NCI-H1436 (cell line): Measurements from ENCODE around the gene DYNLT2.
"Not testable (repeated sequence)": the region's sequence is repeated elsewhere in the genome, so short reads cannot be mapped to it uniquely, and the experiment has no call there.

ENCODE experiments used
- DNase-seq: peaks from one replicate; lab custom pipeline; 2025; lab: John Stamatoyannopoulos, UW

Gene DYNLT2

GRCh38 chr6:169697115-169697514 lies 54.3 kb downstream of the DYNLT2 start:
- not testable (repeated sequence) for DNase-seq

DNA sequence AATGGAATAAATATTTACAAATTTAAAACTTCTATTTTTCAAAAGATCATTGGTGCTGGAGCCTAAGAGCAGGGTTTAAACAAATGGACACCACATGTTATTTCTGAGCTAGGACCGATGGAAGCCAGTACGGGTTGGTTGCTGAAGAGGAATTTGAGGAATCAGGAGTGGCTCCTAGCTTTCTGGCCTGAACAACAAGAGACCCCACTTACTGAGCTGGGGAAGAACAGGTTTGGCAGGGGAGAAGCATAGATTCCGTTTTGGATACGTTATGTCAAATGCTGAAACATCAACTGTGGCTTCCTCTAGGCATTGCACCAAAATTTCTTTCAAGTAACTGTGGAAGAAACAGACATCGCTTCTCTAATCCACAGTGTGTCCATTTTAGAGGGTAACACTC lies 56.2 kb downstream of the DYNLT2 start:
- DNase-seq, result no peak

DNA sequence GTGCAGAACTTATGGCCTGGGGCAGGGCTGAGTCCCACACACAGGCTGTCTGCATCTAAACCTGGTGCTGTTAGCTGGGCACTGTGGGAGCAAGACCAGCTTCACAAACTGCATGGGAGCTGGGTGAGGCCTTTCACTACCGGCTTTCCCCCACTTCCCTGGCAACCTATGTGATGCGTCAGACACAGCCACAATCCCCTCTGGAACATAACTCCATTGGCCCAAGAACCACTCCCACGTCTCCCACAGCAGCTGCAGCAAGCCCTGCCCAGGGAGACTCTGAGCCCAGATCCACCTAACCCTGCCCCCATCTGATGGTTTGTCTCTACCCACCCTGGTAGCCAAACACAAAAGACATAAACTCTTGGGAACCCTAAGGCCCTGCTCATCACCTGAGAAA lies 58.9 kb downstream of the DYNLT2 start:
- DNase-seq, result no peak

DNA sequence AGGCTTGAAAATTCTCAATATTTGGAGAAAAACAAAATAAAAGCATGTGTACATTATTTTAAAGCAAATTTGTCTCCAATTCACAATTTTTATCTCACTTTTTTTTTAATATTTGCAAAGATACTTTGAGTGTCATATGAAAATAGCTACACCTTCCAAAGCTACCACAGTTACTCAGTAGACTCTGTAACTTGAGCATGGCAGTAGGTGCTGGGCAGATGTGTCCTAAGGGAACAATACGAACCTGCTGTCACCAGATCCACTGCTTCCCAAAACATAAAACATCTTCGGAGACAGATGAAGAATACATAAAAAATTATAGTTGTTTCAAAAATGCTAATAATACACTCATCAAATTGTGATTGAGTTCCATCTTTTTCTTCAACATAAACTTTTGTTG lies 60.1 kb downstream of the DYNLT2 start:
- no peak for DNase-seq
